Esophagus muscularis mucosa (tissue), 4 donors: ENCODE data around the gene PPP1R3G. TPM values are rescaled to one million over a fixed set of nuclear protein-coding genes. Genes with fewer than 3 reads are reported as not detected.

Source experiments
- DNase-seq: peaks from one replicate; pipeline ENCODE4 v3.0.0-alpha.2; 2017; ENCODE audit errors: extremely low spot score
- H3K27ac ChIP-seq, 4 donors: fragments of 200-600 bp; sonication (generic); replicated peaks in 1 of 4; 1 replicate in 3 of 4; 2 replicates in 1 of 4; pipeline ENCODE4 v1.5.1; 2016 to 2019; ENCODE audit warnings: mild to moderate bottlenecking in 1 of 4
- H3K27me3 ChIP-seq, 4 donors: fragments of 200-600 bp; sonication (generic); one replicate each; pipeline versions ENCODE4 v1.5.1 to v1.6.0; 2016 to 2019
- H3K36me3 ChIP-seq, 4 donors: fragments of 200-600 bp; sonication (generic); one replicate each; pipeline ENCODE4 v1.5.1; 2016 to 2019
- H3K4me1 ChIP-seq, 4 donors: fragments of 200-600 bp; sonication (generic); one replicate each; pipeline ENCODE4 v1.5.1; 2016 to 2019
- H3K4me3 ChIP-seq, 4 donors: fragments of 200-600 bp; sonication (generic); 1 replicate in 2 of 4; 2 replicates in 2 of 4; pipeline ENCODE4 v1.5.1; 2016 to 2019; ENCODE audit warnings: mild to moderate bottlenecking in 4 of 4, moderate library complexity in 1 of 4
- H3K9me3 ChIP-seq, 4 donors: fragments of 200-600 bp; sonication (generic); 1 replicate in 3 of 4; 2 replicates in 1 of 4; pipeline ENCODE4 v1.5.1; 2016 to 2019
- EP300 ChIP-seq: sonication (generic); formaldehyde crosslinking; IDR thresholded peaks from one replicate; pipeline ENCODE4 v1.6.1; 2017; ENCODE audit warnings: antibody characterized with exemption
- POLR2A ChIP-seq: fragments of 450-650 bp; IDR thresholded peaks from one replicate; pipeline ENCODE4 v1.6.1; 2017; ENCODE audit warnings: antibody characterized with exemption, moderate library complexity, mild to moderate bottlenecking, low read depth
- POLR2AphosphoS5 ChIP-seq, 2 donors: sonication (generic); formaldehyde crosslinking; IDR thresholded peaks; one replicate each; pipeline ENCODE4 v1.6.1; 2017; ENCODE audit warnings: antibody characterized with exemption in 2 of 2
- WGBS: methylation state at CpG from one replicate; pipeline ENCODE4 v1.1.5; 2018; 5-methylcytosine and 5-hydroxymethylcytosine counted together
- intact Hi-C: fragments of 100-400 bp; cut with DNase I; formaldehyde crosslinking; loops from one replicate; pipeline ENCODE4 v1.15.1; 2023
- total RNA-seq, 4 donors: library from RNA; depleted of rRNA; stranded (reverse); fragments of >200 nt; gene quantifications; one replicate each; pipeline versions ENCODE4 v1.1.0 to v1.2.1, GENCODE V29; 2016
- TF ChIP-seq, protein P1 (sequence below), 3 experiments: fragments of 200-600 bp in 2 of 3; fragments of 450-650 bp in 1 of 3; sonication (generic) in 2 of 3; IDR thresholded peaks; one replicate each; pipeline ENCODE4 v1.5.1; 2017 to 2019; ENCODE audit warnings: antibody characterized with exemption in 3 of 3, mild to moderate bottlenecking in 2 of 3, moderate library complexity in 1 of 3

Gene PPP1R3G
- total RNA-seq, 4 donors from 2014 or later, result 3.0 to 7.9 (median 5.5) TPM

DNA sequence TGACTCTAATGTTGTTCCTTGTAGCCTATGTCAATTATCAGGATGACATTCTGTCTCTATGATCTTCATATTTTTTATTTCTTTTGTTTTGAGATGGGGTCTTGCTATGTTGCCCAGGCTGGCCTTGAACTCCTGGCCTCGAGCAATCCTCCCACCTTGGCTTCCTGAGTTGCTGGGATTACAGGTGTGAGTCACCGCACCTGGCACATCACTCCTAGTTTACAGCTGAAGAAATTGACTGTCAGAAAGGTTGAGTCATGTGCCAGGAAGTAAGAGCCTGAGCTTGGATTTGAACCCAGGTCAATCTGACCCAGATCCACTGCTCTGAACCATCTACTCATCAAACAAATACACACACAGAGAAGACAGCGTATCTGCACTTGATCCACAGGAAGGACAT lies 14.4 kb downstream of the PPP1R3G start:
- intact Hi-C loops, result no loop called here
- no peak for DNase-seq
- H3K4me1 ChIP-seq, result peaks cover 0 to 12% (median 0%) of the 10 kb centered on the region in 4 donors

DNA sequence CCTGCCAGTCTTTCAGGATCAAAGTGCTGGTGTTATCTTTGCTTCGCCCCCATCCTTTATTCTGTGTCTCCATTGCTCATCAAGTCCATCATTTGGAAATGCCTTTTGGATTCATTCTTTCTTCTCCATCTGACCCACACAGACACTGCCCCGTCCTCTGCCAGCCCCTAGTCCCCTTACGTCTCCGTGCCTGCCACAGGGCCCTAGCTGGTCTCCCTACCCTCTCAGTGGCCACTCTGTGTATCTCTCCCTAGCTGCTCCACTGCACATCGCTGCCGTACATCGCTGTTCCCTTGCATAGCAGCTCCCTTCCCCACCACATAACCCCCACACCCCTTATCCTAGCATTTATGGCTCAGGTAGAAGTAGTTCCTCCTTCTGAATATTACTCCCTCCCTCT lies 15.7 kb downstream of the PPP1R3G start:
- intact Hi-C loops, result no loop called here
- Histone ChIP-seq H3K36me3 (no peaks in the 10 kb centered on the region), H3K4me1 (peaks cover 0 to 7% (median 0%) of the 10 kb centered on the region in 4 donors), H3K9me3 (no peaks in the 10 kb centered on the region), H3K27me3 (no peaks in the 10 kb centered on the region), H3K4me3 (no peak overlapping the region), H3K27ac (no peak overlapping the region)
- TF ChIP-seq EP300, result no peak
- TF ChIP-seq POLR2AphosphoS5 (IDR thresholded peaks at IDR 0.05), result no peak
- TF ChIP-seq POLR2A, result no peak
- DNase-seq, result no peak
- 93% methylated on average over 7 of the region's 7 CpGs for WGBS

More for the DNA sequence above, 14.4 kb downstream of the PPP1R3G start:
- H3K27ac ChIP-seq, result no peak overlapping the region
- H3K27me3 ChIP-seq, result no peaks in the 10 kb centered on the region
- H3K36me3 ChIP-seq, result no peaks in the 10 kb centered on the region
- WGBS, result 100% methylated on average over 3 of the region's 3 CpGs
- no peaks in the 10 kb centered on the region for H3K9me3 ChIP-seq
- TF ChIP-seq, protein P1, sequence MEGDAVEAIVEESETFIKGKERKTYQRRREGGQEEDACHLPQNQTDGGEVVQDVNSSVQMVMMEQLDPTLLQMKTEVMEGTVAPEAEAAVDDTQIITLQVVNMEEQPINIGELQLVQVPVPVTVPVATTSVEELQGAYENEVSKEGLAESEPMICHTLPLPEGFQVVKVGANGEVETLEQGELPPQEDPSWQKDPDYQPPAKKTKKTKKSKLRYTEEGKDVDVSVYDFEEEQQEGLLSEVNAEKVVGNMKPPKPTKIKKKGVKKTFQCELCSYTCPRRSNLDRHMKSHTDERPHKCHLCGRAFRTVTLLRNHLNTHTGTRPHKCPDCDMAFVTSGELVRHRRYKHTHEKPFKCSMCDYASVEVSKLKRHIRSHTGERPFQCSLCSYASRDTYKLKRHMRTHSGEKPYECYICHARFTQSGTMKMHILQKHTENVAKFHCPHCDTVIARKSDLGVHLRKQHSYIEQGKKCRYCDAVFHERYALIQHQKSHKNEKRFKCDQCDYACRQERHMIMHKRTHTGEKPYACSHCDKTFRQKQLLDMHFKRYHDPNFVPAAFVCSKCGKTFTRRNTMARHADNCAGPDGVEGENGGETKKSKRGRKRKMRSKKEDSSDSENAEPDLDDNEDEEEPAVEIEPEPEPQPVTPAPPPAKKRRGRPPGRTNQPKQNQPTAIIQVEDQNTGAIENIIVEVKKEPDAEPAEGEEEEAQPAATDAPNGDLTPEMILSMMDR (IDR thresholded peaks at IDR 0.05), result no peak
- TF ChIP-seq POLR2A (no peak), EP300 (no peak), POLR2AphosphoS5 (IDR thresholded peaks at IDR 0.05) (no peak)
- H3K4me3 ChIP-seq, result no peak overlapping the region

DNA sequence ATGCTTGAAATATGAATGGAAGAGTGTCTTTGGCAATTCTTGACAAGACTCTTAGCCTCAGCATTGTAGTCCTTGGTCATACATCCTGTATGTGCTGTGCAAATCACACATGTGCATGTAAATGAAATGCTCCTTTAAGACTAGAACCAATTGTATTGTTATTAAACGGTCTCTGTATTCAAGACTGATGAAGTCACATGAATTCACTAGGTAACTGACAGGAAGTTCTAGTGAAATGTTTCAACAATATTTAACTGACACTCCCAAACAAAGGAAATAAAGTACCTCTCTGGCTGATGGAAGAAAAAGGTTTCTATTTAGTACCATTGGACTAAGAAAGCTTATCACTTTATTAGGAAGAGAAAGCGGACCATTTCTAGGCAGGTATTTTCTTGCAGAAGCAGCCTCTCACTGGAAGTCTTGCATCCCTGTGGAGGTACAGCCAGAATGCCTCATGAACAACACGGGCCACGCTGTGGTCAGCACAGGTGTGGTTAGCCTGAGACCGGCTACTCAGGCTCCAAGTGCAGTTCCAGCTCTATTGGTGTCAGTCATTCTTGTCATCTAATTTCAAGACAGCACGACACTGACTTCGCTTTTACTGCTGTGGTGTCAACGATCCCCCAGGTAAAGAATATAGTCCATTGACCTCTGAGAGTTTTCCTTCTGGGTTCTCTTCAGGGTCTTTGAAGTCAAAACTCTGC lies 17.3 kb downstream of the PPP1R3G start:
- DNase-seq, result no peak
- WGBS, result 93% methylated on average over 8 of the region's 8 CpGs
- intact Hi-C loops, result no loop called here
- Histone ChIP-seq H3K36me3 (peaks cover 0 to 3% (median 0%) of the 10 kb centered on the region in 4 donors), H3K4me1 (no peaks in the 10 kb centered on the region), H3K9me3 (no peaks in the 10 kb centered on the region), H3K27me3 (no peaks in the 10 kb centered on the region), H3K4me3 (no peak overlapping the region), H3K27ac (no peak overlapping the region)
- no peak for TF ChIP-seq POLR2AphosphoS5 (IDR thresholded peaks at IDR 0.05)
- no peak for TF ChIP-seq EP300

DNA sequence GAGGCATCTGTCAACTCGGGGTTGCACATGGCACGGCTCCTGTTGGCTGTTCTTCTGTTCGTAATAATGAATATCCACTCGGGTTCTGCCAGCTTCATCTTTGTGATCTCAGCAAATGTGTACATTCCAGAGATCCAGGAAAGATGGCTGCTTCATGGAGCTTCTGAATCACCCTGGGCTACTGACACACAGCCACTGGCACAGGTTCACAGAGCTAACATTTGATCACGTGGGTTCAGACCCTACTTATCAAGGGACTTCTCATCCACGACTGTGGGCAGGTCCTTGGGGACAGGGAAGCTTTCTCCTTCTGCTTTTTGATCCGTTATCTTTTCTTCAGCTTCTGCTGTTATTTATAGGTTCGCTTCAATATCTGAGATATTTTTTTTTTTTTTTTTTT lies 18.1 kb downstream of the PPP1R3G start:
- DNase-seq, result no peak
- TF ChIP-seq POLR2A (no peak), EP300 (no peak), POLR2AphosphoS5 (IDR thresholded peaks at IDR 0.05) (no peak)
- TF ChIP-seq, protein P1 (IDR thresholded peaks at IDR 0.05), result no peak
- H3K4me1 ChIP-seq, result no peaks in the 10 kb centered on the region
- no peaks in the 10 kb centered on the region for H3K27me3 ChIP-seq
- intact Hi-C loops, result no loop called here
- H3K36me3 ChIP-seq, result peaks cover 0 to 5% (median 0%) of the 10 kb centered on the region in 4 donors
- no peaks in the 10 kb centered on the region for H3K9me3 ChIP-seq
- no peak overlapping the region for H3K4me3 ChIP-seq
- H3K27ac ChIP-seq, result no peak overlapping the region
- WGBS, result 78% methylated on average over 8 of the region's 8 CpGs

DNA sequence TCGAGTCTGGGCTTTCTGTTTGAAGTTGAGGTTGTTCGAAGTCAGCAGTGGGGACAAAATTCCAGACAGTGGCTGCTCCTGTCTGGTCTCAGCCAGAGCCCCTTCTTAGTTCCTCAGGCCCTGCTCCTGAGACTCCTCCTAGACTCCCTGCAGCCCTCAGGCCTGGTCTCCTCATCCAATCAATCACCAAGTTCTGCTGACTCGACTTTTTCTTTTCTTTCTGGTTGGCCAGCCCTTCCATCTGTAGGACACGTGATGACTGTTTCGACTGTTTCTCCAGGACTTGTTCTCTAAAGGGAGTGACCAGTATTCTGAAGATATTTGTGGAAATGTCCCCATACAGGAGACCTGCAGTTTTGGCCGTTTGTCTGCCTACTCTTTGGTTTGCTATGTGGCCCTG lies 19.5 kb downstream of the PPP1R3G start:
- H3K4me3 ChIP-seq, result no peak overlapping the region
- H3K27ac ChIP-seq, result no peak overlapping the region
- TF ChIP-seq POLR2A (no peak), EP300 (no peak)
- TF ChIP-seq, protein P1 (IDR thresholded peaks at IDR 0.05), result no peak
- DNase-seq, result no peak
- intact Hi-C loops, result no loop called here
- H3K27me3 ChIP-seq, result no peaks in the 10 kb centered on the region
- peaks cover 0 to 7% (median 2%) of the 10 kb centered on the region in 4 donors for H3K36me3 ChIP-seq
- peaks cover 0 to 4% (median 0%) of the 10 kb centered on the region in 4 donors for H3K4me1 ChIP-seq
- 95% methylated on average over 6 of the region's 6 CpGs for WGBS
- no peaks in the 10 kb centered on the region for H3K9me3 ChIP-seq
